Ishikawa (cell line): ENCODE results near the gene RPS15.

Experiments used
- CEBPB ChIP-seq: IDR thresholded peaks from 2 replicates; pipeline ENCODE4 v1.6.1; 2012
- CREB1 ChIP-seq: IDR thresholded peaks from 2 replicates; pipeline ENCODE4 v1.6.1; 2012; ENCODE audit warnings: low read depth
- EGR1 ChIP-seq: IDR thresholded peaks from 2 replicates; pipeline ENCODE4 v1.6.1; 2012
- EP300 ChIP-seq: IDR thresholded peaks from 2 replicates; pipeline ENCODE4 v1.6.1; 2012; ENCODE audit warnings: borderline replicate concordance
- FOXM1 ChIP-seq: IDR thresholded peaks from 2 replicates; pipeline ENCODE4 v1.6.1; 2012; ENCODE audit warnings: low read depth, borderline replicate concordance
- MAX ChIP-seq: IDR thresholded peaks from 2 replicates; pipeline ENCODE4 v1.6.1; 2012
- NFIC ChIP-seq: IDR thresholded peaks from 2 replicates; pipeline ENCODE4 v1.6.1; 2012
- RAD21 ChIP-seq: IDR thresholded peaks from 2 replicates; pipeline ENCODE4 v1.6.1; 2012; ENCODE audit warnings: low read depth
- TAF1 ChIP-seq: IDR thresholded peaks from 2 replicates; pipeline ENCODE4 v1.6.1; 2012; ENCODE audit warnings: low read depth, mild to moderate bottlenecking
- TCF12 ChIP-seq: IDR thresholded peaks from 2 replicates; pipeline ENCODE4 v1.6.1; 2012; ENCODE audit warnings: low read depth
- TEAD4 ChIP-seq: IDR thresholded peaks from 2 replicates; pipeline ENCODE4 v1.6.1; 2012
- USF1 ChIP-seq: IDR thresholded peaks from 2 replicates; pipeline ENCODE4 v1.6.1; 2012
- YY1 ChIP-seq: IDR thresholded peaks from 2 replicates; pipeline ENCODE4 v1.6.1; 2012; ENCODE audit warnings: low read depth
- ZBTB7A ChIP-seq: IDR thresholded peaks from 2 replicates; pipeline ENCODE4 v1.6.1; 2012; ENCODE audit warnings: low read depth
- TF ChIP-seq, protein P1 (sequence below): IDR thresholded peaks from 2 replicates; pipeline ENCODE4 v1.6.1; 2012; ENCODE audit warnings: low read depth, mild to moderate bottlenecking

The RPS15 gene

DNA sequence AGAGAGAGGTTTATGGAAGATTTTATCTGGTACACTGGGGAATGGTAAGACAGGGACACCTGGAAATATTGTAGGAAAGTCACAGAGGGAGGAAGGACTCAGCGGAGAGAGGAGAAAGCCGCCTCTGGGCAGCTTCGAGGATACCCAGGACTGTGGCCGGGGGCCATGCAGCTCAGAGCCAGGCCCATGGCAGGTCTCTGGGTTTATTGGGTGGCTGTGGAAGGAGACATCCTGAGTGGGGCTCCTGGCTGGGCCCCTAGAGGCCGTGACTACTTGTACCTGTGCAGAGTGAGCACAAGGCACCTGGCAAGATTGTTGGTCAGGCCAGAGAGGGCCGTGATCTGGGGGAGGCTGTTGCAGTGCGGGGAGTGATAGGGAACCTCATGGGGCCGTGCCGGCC lies 27.4 kb upstream of the RPS15 start:
- TF ChIP-seq ZBTB7A (no peak), TEAD4 (no peak), NFIC (no peak)
- TF ChIP-seq, protein P1, sequence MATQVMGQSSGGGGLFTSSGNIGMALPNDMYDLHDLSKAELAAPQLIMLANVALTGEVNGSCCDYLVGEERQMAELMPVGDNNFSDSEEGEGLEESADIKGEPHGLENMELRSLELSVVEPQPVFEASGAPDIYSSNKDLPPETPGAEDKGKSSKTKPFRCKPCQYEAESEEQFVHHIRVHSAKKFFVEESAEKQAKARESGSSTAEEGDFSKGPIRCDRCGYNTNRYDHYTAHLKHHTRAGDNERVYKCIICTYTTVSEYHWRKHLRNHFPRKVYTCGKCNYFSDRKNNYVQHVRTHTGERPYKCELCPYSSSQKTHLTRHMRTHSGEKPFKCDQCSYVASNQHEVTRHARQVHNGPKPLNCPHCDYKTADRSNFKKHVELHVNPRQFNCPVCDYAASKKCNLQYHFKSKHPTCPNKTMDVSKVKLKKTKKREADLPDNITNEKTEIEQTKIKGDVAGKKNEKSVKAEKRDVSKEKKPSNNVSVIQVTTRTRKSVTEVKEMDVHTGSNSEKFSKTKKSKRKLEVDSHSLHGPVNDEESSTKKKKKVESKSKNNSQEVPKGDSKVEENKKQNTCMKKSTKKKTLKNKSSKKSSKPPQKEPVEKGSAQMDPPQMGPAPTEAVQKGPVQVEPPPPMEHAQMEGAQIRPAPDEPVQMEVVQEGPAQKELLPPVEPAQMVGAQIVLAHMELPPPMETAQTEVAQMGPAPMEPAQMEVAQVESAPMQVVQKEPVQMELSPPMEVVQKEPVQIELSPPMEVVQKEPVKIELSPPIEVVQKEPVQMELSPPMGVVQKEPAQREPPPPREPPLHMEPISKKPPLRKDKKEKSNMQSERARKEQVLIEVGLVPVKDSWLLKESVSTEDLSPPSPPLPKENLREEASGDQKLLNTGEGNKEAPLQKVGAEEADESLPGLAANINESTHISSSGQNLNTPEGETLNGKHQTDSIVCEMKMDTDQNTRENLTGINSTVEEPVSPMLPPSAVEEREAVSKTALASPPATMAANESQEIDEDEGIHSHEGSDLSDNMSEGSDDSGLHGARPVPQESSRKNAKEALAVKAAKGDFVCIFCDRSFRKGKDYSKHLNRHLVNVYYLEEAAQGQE = no peak

- no peak for TF ChIP-seq TEAD4
- no peak for TF ChIP-seq CREB1
Measured at GRCh38 chr19:1411255-1412191, 26.7 kb upstream of the RPS15 start.

- TF ChIP-seq EGR1 (no peak), TEAD4 (no peak), YY1 (no peak), CREB1 (no peak), RAD21 (no peak), TAF1 (no peak), FOXM1 (no peak), TCF12 (no peak), MAX (no peak)
Measured at GRCh38 chr19:1412323-1412923, 25.8 kb upstream of the RPS15 start.

- TF ChIP-seq EGR1 (no peak), ZBTB7A (no peak), CREB1 (no peak), USF1 (no peak), FOXM1 (no peak), TEAD4 (no peak), RAD21 (no peak), TCF12 (no peak), EP300 (no peak), CEBPB (no peak), NFIC (no peak), MAX (no peak), TAF1 (no peak), YY1 (no peak)
- TF ChIP-seq, protein P1 = no peak
Measured at GRCh38 chr19:1412995-1413800, 25.0 kb upstream of the RPS15 start.

DNA sequence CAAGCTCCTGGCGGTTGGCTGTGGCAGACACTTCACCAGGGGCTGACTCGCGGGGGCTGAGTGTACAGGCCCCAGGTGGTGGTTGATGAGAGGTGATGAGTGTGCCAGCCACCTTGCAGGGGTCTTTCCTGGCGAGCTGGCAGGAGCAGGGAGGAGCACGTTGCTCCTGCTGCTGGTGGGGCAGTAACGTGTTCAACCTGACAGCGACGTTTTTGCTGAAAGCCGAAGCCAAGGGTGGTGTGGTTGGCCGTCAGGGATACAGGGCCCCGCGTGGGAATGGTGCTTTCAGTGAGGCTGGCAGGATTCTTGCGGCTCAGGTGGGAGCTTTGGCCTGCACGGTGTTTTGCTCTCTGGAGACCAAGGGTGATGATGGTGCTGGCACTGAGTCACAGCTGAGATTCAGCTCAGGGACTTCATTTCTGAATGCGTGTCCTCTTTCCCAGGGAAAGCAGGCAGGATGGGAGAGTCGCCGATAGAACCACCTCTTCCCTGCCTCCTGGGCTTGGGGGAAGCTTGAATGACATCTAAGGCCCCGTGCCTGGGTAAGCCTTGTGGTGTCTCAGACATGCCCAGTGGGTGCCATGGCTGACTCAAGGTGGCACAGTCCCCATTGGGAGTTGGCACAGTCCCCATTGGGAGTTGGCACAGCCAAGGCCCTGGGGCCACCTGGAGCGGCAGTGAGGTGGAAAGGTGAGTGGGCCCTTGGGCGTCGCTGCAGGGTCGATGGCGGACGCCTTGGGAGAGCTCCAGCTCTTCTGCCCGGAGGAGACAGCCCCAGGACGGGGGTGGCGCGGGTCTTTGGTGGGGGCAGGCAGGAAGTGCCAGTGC lies 22.0 kb upstream of the RPS15 start:
- TF ChIP-seq TEAD4 = no peak

DNA sequence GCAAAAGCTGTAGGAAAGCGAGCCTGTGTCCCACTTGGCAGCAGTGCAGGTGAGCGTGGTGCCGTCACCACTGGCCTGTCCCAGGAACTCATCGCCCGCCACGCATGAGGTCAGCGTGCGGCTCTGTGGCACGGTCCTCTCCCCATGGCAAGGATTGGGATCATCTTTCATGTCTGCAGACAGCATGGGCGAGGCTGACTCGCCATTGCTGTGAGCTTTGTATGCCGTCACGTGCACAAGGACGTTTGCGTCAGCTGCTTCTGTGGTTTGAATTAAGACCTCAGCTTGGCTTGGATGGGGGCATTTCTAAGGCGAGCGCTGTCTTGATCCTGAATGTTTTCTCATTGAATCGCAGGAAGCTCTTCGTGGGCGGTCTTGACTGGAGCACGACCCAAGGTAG lies 21.1 kb upstream of the RPS15 start:
- TF ChIP-seq FOXM1 (no peak), RAD21 (no peak), CREB1 (no peak), TEAD4 (no peak), MAX (no peak), YY1 (no peak), CEBPB (no peak), NFIC (no peak), TCF12 (no peak), EP300 (no peak), USF1 (no peak), EGR1 (no peak), TAF1 (no peak), ZBTB7A (no peak)
- TF ChIP-seq, protein P1 = no peak
